OCI-LY1 (cell line): ENCODE results near the gene SLCO1A2.

Experiments
- H2AFZ ChIP-seq: fragments of 200-600 bp; sonication (generic), shearing (Covaris generic); 2 replicates; pipeline ENCODE4 v1.6.0; 2014; ENCODE audit warnings: antibody characterized with exemption, mild to moderate bottlenecking, low read length
- H3F3A ChIP-seq: fragments of 200-600 bp; sonication (generic), shearing (Covaris generic); 2 replicates; pipeline ENCODE4 v1.6.0; 2014; ENCODE audit warnings: mild to moderate bottlenecking, antibody characterized with exemption, low read length, moderate library complexity; ENCODE audit not compliant: insufficient read depth
- H3K27ac ChIP-seq: fragments of 200-600 bp; sonication (generic); 2 replicates; pipeline ENCODE4 v1.5.1; 2014; ENCODE audit warnings: low read length, mixed run types, mild to moderate bottlenecking, low read depth; ENCODE audit not compliant: poor library complexity, severe bottlenecking
- H3K27me3 ChIP-seq: fragments of 200-600 bp; sonication (generic); 2 replicates; pipeline ENCODE4 v1.6.0; 2014; ENCODE audit warnings: antibody characterized with exemption, mild to moderate bottlenecking, low read length, moderate library complexity; ENCODE audit not compliant: insufficient read depth
- H3K36me3 ChIP-seq: fragments of 200-600 bp; sonication (generic); 2 replicates; pipeline ENCODE4 v1.6.1; 2014; ENCODE audit warnings: mild to moderate bottlenecking, antibody characterized with exemption, low read length, moderate library complexity, mixed read lengths; ENCODE audit not compliant: insufficient read depth
- H3K4me1 ChIP-seq: fragments of 200-600 bp; sonication (generic); 2 replicates; pipeline ENCODE4 v1.5.1; 2014; ENCODE audit warnings: mild to moderate bottlenecking, low read length, moderate library complexity; ENCODE audit not compliant: insufficient read depth, severe bottlenecking
- H3K4me2 ChIP-seq: fragments of 200-600 bp; sonication (generic), shearing (Covaris generic); 2 replicates; pipeline ENCODE4 v1.6.1; 2014; ENCODE audit warnings: low read length
- H3K4me3 ChIP-seq: fragments of 200-600 bp; sonication (generic); 2 replicates; pipeline ENCODE4 v1.5.1; 2014; ENCODE audit warnings: low read length, low read depth, mild to moderate bottlenecking, mixed read lengths; ENCODE audit not compliant: poor library complexity, severe bottlenecking
- H3K79me2 ChIP-seq: fragments of 200-600 bp; shearing (Covaris generic); 2 replicates; pipeline ENCODE4 v1.6.1; 2016; ENCODE audit warnings: mixed run types, low read length, mixed read lengths; ENCODE audit not compliant: insufficient read depth
- H3K9ac ChIP-seq: fragments of 200-600 bp; sonication (generic), shearing (Covaris generic); 2 replicates; pipeline ENCODE4 v1.6.1; 2014; ENCODE audit warnings: mild to moderate bottlenecking, low read length, mixed read lengths
- H3K9me2 ChIP-seq: fragments of 200-600 bp; sonication (generic), shearing (Covaris generic); 2 replicates; pipeline ENCODE4 v1.6.1; 2014; ENCODE audit warnings: low read depth, mild to moderate bottlenecking, low read length, mixed read lengths
- H3K9me3 ChIP-seq: fragments of 200-600 bp; shearing (Covaris generic); 2 replicates; pipeline ENCODE4 v1.6.1; 2014; ENCODE audit warnings: low read length, mixed read lengths
- H4K20me1 ChIP-seq: fragments of 200-600 bp; sonication (generic), shearing (Covaris generic); 2 replicates; pipeline ENCODE4 v1.6.0; 2016; ENCODE audit warnings: mild to moderate bottlenecking, low read length; ENCODE audit not compliant: insufficient read depth
- EZH2 ChIP-seq: fragments of 200-600 bp; sonication (generic), shearing (Covaris generic); IDR thresholded peaks from 2 replicates; pipeline ENCODE4 v1.8.0; 2017; ENCODE audit warnings: borderline replicate concordance, mixed run types, mild to moderate bottlenecking, antibody characterized with exemption, low read length, moderate library complexity, mixed read lengths
- TF ChIP-seq, protein P1 (sequence below): fragments of 200-600 bp; sonication (generic), shearing (Covaris generic); IDR thresholded peaks from 2 replicates; pipeline ENCODE4 v1.5.1; 2017; ENCODE audit warnings: mild to moderate bottlenecking, antibody characterized with exemption, low read length, moderate library complexity, mixed read lengths

SLCO1A2 gene

DNA sequence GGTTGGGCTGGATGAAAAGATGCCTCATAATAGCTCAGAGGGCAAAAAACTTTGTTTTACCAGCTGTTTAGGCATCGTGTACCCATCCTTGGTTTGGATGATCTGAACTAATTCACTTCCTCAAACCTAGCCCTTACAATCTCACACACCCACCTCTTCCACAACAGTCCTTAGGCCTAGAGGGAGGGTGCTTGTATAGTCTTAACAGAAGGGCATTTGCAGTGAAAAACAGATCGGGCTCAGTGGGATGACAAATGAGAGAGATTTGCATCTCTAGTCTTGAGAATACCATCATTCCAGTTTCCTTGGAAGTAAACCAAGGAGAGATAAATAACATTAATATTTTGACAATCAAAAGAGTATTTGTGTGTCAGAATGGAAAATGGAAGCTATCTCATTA is 11.0 kb downstream of the SLCO1A2 start:
- H3K9ac ChIP-seq: no peak overlapping the region
- no peaks in the 10 kb centered on the region for H3F3A ChIP-seq
- no peaks in the 10 kb centered on the region for H4K20me1 ChIP-seq
- no peak overlapping the region for H2AFZ ChIP-seq
- TF ChIP-seq, protein P1, sequence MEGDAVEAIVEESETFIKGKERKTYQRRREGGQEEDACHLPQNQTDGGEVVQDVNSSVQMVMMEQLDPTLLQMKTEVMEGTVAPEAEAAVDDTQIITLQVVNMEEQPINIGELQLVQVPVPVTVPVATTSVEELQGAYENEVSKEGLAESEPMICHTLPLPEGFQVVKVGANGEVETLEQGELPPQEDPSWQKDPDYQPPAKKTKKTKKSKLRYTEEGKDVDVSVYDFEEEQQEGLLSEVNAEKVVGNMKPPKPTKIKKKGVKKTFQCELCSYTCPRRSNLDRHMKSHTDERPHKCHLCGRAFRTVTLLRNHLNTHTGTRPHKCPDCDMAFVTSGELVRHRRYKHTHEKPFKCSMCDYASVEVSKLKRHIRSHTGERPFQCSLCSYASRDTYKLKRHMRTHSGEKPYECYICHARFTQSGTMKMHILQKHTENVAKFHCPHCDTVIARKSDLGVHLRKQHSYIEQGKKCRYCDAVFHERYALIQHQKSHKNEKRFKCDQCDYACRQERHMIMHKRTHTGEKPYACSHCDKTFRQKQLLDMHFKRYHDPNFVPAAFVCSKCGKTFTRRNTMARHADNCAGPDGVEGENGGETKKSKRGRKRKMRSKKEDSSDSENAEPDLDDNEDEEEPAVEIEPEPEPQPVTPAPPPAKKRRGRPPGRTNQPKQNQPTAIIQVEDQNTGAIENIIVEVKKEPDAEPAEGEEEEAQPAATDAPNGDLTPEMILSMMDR: no peak
- no peak for TF ChIP-seq EZH2
- no peaks in the 10 kb centered on the region for H3K9me3 ChIP-seq
- H3K9me2 ChIP-seq: no peaks in the 10 kb centered on the region
- no peaks in the 10 kb centered on the region for H3K36me3 ChIP-seq
- no peak overlapping the region for H3K4me2 ChIP-seq
- H3K4me1 ChIP-seq: no peaks in the 10 kb centered on the region
- H3K27me3 ChIP-seq: no peaks in the 10 kb centered on the region
- no peaks in the 10 kb centered on the region for H3K79me2 ChIP-seq
- H3K27ac ChIP-seq: no peak overlapping the region
- H3K4me3 ChIP-seq: no peak overlapping the region

GRCh38 chr12:21308785-21309184 is 25.9 kb downstream of the SLCO1A2 start:
- no peaks in the 10 kb centered on the region for H4K20me1 ChIP-seq
- H3K4me2 ChIP-seq: no peak overlapping the region
- no peak overlapping the region for H2AFZ ChIP-seq
- no peaks in the 10 kb centered on the region for H3K4me1 ChIP-seq
- no peaks in the 10 kb centered on the region for H3F3A ChIP-seq
- no peak overlapping the region for H3K9ac ChIP-seq
- TF ChIP-seq, protein P1: no peak
- no peak for TF ChIP-seq EZH2
- H3K27ac ChIP-seq: no peak overlapping the region
- no peaks in the 10 kb centered on the region for H3K27me3 ChIP-seq
- H3K9me2 ChIP-seq: no peaks in the 10 kb centered on the region
- H3K9me3 ChIP-seq: no peaks in the 10 kb centered on the region
- no peaks in the 10 kb centered on the region for H3K79me2 ChIP-seq
- no peak overlapping the region for H3K4me3 ChIP-seq
- no peaks in the 10 kb centered on the region for H3K36me3 ChIP-seq

GRCh38 chr12:21305661-21306060 is 29.1 kb downstream of the SLCO1A2 start:
- Histone ChIP-seq H3K79me2 (no peaks in the 10 kb centered on the region), H3K36me3 (no peaks in the 10 kb centered on the region)
- no peak for TF ChIP-seq EZH2
- TF ChIP-seq, protein P1: no peak

More at GRCh38 chr12:21305661-21306060, 29.1 kb downstream of the SLCO1A2 start:
- H2AFZ ChIP-seq: no peak overlapping the region
- no peak overlapping the region for H3K9ac ChIP-seq
- no peaks in the 10 kb centered on the region for H3K4me1 ChIP-seq
- H3F3A ChIP-seq: no peaks in the 10 kb centered on the region
- no peak overlapping the region for H3K27ac ChIP-seq
- H3K27me3 ChIP-seq: no peaks in the 10 kb centered on the region
- no peak overlapping the region for H3K4me2 ChIP-seq
- H3K9me2 ChIP-seq: no peaks in the 10 kb centered on the region
- H3K9me3 ChIP-seq: no peaks in the 10 kb centered on the region
- H4K20me1 ChIP-seq: no peaks in the 10 kb centered on the region
- no peak overlapping the region for H3K4me3 ChIP-seq
